Duodenal mucosa (tissue), 2 donors: ENCODE measurements around the gene SPATS2L.
A peak's percentile ranks its signal among the peaks of the same experiment; 100 is the strongest.

Experiments
- H3K27ac ChIP-seq: one replicate; pipeline ENCODE4 v1.7.0; 2013; ENCODE audit warnings: low read depth, low read length
- H3K27me3 ChIP-seq, 2 donors: one replicate each; pipeline ENCODE4 v1.7.0; 2013; ENCODE audit warnings: low read length in 2 of 2, control low read depth in 1 of 2; ENCODE audit not compliant: insufficient read depth in 2 of 2, control insufficient read depth in 1 of 2
- H3K36me3 ChIP-seq, 2 donors: one replicate each; pipeline ENCODE4 v1.7.0; 2013; ENCODE audit warnings: low read length in 2 of 2, control low read depth in 1 of 2; ENCODE audit not compliant: insufficient read depth in 2 of 2, control insufficient read depth in 1 of 2
- H3K4me1 ChIP-seq, 2 donors: one replicate each; pipeline ENCODE4 v1.7.0; 2013; ENCODE audit warnings: low read length in 2 of 2, control low read depth in 1 of 2; ENCODE audit not compliant: insufficient read depth in 2 of 2, control insufficient read depth in 1 of 2
- H3K4me3 ChIP-seq, 2 donors: one replicate each; pipeline ENCODE4 v1.7.0; 2013; ENCODE audit warnings: low read length in 2 of 2, low read depth in 1 of 2
- H3K9ac ChIP-seq, 2 donors: one replicate each; pipeline ENCODE4 v1.7.0; 2013; ENCODE audit warnings: low read length in 2 of 2, low read depth in 1 of 2
- H3K9me3 ChIP-seq, 2 donors: one replicate each; pipeline ENCODE4 v1.7.0; 2013; ENCODE audit warnings: low read length in 2 of 2, control low read depth in 1 of 2; ENCODE audit not compliant: control insufficient read depth in 1 of 2

Gene SPATS2L, protein sequence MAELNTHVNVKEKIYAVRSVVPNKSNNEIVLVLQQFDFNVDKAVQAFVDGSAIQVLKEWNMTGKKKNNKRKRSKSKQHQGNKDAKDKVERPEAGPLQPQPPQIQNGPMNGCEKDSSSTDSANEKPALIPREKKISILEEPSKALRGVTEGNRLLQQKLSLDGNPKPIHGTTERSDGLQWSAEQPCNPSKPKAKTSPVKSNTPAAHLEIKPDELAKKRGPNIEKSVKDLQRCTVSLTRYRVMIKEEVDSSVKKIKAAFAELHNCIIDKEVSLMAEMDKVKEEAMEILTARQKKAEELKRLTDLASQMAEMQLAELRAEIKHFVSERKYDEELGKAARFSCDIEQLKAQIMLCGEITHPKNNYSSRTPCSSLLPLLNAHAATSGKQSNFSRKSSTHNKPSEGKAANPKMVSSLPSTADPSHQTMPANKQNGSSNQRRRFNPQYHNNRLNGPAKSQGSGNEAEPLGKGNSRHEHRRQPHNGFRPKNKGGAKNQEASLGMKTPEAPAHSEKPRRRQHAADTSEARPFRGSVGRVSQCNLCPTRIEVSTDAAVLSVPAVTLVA

DNA sequence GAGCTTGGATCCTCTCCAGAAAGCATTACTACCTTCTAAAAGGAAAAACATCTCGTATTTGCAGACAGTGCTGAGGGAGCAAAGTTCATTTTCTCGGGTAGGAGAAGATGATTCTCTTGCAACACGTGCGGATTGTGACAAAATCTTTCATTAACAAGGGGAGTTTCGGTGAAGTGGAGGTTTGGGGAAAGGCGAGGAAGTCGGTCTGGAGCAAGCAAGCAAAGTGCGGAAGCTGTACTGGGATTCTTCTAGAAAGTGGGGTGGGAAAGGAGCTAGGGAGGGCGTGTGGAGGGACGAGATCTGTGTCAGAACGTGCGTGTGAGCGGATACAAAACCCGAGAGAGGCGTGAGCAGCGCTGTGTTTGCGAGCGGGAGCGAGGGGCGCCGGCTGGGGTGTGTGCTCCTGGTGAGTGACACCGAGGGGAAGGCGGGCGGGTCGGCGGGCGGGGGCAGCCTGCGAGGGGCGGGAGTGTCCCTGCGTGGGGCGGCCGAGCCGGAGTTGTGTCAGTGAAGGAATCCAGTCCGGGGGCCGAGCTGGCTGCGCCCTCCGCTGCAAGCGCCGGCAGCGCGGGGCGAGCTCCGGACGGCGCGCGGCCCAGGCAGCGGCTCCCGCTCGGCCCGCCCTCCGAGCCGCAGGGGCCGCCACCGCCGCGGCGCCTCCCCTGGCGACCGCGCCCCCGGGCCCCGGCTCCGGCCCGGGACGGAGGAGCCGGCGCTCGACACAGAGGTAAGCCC is at the start of gene SPATS2L:
SPATS2L (plus strand) TSS at position 498 of the 735 bp plus-strand sequence. CDS start 82,552 bp downstream, outside the sequence.
- no peaks in the 10 kb centered on the region for H3K9me3 ChIP-seq
- peak within 1 kb of the TSS; percentile 86 for H3K27ac ChIP-seq
- H3K36me3 ChIP-seq: no peaks in the 10 kb centered on the region
- H3K4me3 ChIP-seq: peak within 1 kb of the TSS; percentile 77 to 98
- no peaks in the 10 kb centered on the region for H3K27me3 ChIP-seq
- peaks cover 0 to 19% of the 10 kb centered on the region in 2 donors for H3K4me1 ChIP-seq
- peak within 1 kb of the TSS; percentile 67 to 71 for H3K9ac ChIP-seq

DNA sequence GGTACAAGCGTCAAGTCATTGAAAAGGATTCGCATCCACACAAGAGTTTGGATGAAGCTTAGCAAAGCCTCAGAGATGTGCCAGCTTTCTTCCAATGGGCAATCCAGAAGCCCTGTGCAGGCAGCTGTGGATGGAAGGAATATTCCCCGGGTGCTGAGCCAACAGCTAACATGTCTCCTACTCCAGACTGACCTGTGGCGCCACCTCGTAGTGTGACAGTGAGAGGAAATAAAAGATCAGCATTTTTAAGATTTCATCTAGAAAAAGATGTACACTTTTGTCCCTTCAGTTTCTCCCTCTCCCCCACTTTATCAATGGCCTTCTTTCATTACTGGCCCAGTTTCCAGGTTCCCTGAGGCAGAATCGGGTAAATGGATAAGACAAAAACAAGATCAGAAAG is 48.9 kb upstream of the SPATS2L start:
- no peak overlapping the region for H3K27ac ChIP-seq
- H3K9me3 ChIP-seq: no peaks in the 10 kb centered on the region
- H3K4me3 ChIP-seq: no peak overlapping the region
- H3K9ac ChIP-seq: no peak overlapping the region
- no peaks in the 10 kb centered on the region for H3K4me1 ChIP-seq
- H3K36me3 ChIP-seq: no peaks in the 10 kb centered on the region
- H3K27me3 ChIP-seq: no peaks in the 10 kb centered on the region

DNA sequence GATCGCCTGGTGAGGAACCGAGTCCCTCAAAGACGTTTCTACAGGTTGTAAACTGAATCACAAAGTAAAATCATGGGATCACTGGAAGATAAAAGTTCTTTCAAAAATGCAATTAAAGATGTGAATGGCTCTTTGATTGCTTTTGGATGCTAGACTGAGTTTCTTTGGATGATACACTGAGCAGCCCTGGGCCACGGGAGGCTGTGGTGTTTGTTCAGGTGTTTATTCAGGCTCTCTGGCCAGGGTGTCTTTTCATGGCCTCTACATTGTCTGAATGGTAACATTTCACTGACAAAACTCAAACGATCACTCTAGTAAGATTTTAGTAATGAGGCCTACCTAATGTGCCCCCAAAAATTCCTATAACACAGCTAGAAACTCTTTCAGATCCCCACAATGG is 48.4 kb upstream of the SPATS2L start:
- no peak overlapping the region for H3K4me3 ChIP-seq
- H3K36me3 ChIP-seq: no peaks in the 10 kb centered on the region
- no peaks in the 10 kb centered on the region for H3K27me3 ChIP-seq
- no peak overlapping the region for H3K27ac ChIP-seq
- no peak overlapping the region for H3K9ac ChIP-seq
- H3K9me3 ChIP-seq: no peaks in the 10 kb centered on the region
- H3K4me1 ChIP-seq: no peaks in the 10 kb centered on the region

DNA sequence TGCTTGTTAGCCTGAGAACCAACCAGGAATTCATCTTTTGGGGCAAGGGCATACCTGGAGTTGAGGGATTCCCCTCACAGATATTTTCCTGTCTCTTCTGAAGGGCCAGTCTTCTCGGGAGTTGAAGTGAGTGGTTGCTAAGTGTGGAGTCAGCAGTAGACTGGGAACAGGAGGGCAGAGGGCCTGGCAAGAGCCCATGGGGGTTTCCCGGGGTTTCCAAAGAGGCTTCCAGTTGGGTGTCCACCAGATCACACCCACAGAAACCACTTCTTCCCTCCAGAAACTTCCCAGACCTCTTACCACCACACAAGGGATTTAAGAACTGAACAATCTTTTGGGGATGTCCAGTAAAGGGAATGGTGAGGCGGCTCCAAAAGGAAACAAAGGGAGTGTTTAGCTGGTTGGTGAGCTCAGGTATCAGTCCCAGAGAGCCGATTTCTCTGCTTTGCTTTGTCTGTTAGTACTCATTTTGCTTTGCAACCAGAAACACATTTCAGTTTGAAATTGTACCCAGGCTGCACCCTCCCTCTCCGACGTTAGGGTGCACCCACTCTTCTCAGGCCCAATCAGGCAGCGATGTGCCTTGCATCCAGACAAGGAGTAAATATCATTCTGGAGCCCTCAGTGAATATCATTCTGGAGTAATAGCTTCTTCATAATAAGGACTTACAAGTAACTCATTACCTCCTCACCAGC is 47.5 kb upstream of the SPATS2L start:
- no peaks in the 10 kb centered on the region for H3K9me3 ChIP-seq
- no peaks in the 10 kb centered on the region for H3K4me1 ChIP-seq
- no peak overlapping the region for H3K27ac ChIP-seq
- no peak overlapping the region for H3K4me3 ChIP-seq
- no peak overlapping the region for H3K9ac ChIP-seq
- no peaks in the 10 kb centered on the region for H3K27me3 ChIP-seq
- no peaks in the 10 kb centered on the region for H3K36me3 ChIP-seq

DNA sequence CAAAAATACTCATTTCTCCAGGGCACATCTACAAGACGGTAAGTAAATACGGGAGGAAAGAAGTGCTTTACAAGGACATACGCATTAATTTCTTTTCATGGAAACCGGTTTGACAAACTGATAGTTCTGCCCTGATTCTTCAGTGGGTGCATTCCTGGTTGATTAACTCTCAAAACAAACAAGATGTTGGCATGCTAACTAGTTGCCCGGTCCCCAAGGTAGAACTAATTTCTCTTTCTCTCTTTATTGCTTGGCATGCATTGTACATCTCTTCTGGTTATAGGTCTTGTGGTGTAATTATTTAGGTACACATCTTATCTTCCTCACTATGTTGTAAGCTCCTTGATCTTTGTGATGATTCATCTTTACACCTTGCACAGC is 46.9 kb upstream of the SPATS2L start:
- Histone ChIP-seq H3K36me3 (no peaks in the 10 kb centered on the region), H3K4me3 (no peak overlapping the region), H3K9ac (no peak overlapping the region), H3K27ac (no peak overlapping the region), H3K27me3 (no peaks in the 10 kb centered on the region), H3K9me3 (no peaks in the 10 kb centered on the region), H3K4me1 (no peaks in the 10 kb centered on the region)

DNA sequence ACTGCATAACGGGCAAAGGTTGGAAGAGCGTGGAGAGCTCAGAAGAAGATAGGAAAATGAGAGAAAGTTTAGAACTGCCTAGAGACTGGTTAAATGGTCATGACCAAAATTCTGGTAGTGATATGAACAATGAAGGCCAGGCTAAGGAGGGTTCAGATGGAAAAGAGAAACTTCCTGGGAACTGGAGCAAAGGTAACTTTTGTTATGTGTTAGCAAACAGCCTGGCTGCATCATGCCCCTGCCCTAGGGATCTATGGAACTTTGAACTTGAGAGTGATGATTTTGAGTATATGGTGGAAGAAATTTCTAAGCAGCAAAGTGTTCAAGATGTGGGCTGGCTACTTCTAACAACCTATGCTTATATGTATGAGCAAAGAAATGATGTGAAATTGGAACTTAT is 44.4 kb upstream of the SPATS2L start:
- Histone ChIP-seq H3K27ac (no peak overlapping the region), H3K9me3 (no peaks in the 10 kb centered on the region), H3K9ac (no peak overlapping the region), H3K27me3 (no peaks in the 10 kb centered on the region), H3K4me3 (no peak overlapping the region), H3K4me1 (no peaks in the 10 kb centered on the region), H3K36me3 (no peaks in the 10 kb centered on the region)

DNA sequence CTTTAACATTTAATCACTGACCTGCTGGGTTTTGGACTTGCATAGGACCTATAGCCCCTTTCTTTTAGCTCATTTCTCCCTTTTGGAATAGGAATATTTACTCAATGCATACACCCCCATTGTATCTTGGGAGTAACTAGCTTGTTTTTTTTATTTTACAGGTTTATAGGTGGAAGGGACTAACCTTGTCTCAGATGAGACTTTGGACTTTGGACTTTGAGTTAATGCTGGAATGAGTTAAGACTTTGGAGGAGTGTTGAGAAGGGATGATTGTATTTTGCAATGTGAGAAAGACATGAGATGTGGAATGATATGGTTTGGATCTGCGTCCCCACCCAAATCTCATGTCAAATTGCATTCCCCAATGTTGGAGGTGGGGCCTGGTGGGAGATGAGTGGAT is 43.2 kb upstream of the SPATS2L start:
- H3K4me1 ChIP-seq: no peaks in the 10 kb centered on the region
- H3K9me3 ChIP-seq: no peaks in the 10 kb centered on the region
- no peak overlapping the region for H3K4me3 ChIP-seq
- H3K27me3 ChIP-seq: no peaks in the 10 kb centered on the region
- H3K27ac ChIP-seq: no peak overlapping the region
- H3K36me3 ChIP-seq: no peaks in the 10 kb centered on the region
- H3K9ac ChIP-seq: no peak overlapping the region

DNA sequence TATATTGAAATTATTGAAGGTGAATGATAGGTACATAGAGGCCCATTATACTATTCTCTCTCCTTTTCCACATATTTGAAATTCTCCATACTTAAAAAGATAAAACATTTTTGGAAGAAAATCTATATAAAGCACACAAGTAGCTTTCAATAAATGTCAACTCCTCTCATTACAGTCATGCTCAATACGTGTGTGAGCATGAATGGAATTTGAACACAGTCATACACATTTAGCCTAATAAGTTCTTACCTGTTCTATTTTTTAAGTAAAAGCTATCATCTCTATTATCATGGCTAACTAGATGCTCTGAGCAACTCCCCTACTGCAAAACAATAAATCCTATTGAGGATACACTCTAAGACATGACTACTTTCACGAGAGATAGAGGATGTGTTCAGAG is 41.9 kb upstream of the SPATS2L start:
- Histone ChIP-seq H3K9me3 (no peaks in the 10 kb centered on the region), H3K4me3 (no peak overlapping the region), H3K27ac (no peak overlapping the region), H3K4me1 (no peaks in the 10 kb centered on the region), H3K36me3 (no peaks in the 10 kb centered on the region), H3K9ac (no peak overlapping the region), H3K27me3 (no peaks in the 10 kb centered on the region)

DNA sequence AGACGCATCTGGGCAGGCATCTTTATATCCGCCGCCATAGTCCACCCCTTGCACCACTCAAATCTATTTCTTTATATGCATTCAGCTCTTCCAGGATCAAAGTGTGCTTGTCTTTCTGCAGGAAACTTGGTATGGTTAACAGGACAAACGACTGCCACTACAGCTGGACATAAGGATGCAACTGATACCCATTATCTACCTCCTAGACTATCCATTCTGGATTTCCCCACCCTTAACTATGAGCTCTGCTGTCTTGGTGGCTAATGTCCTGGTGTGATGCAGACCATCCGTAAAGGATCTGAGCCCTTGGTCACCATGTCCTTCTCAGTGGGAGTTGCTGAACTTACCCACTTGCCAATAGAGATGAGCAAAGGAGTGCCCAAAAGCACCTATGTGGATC is 40.1 kb upstream of the SPATS2L start:
- no peaks in the 10 kb centered on the region for H3K9me3 ChIP-seq
- H3K27me3 ChIP-seq: no peaks in the 10 kb centered on the region
- H3K9ac ChIP-seq: no peak overlapping the region
- H3K36me3 ChIP-seq: no peaks in the 10 kb centered on the region
- H3K27ac ChIP-seq: no peak overlapping the region
- no peak overlapping the region for H3K4me3 ChIP-seq
- no peaks in the 10 kb centered on the region for H3K4me1 ChIP-seq

DNA sequence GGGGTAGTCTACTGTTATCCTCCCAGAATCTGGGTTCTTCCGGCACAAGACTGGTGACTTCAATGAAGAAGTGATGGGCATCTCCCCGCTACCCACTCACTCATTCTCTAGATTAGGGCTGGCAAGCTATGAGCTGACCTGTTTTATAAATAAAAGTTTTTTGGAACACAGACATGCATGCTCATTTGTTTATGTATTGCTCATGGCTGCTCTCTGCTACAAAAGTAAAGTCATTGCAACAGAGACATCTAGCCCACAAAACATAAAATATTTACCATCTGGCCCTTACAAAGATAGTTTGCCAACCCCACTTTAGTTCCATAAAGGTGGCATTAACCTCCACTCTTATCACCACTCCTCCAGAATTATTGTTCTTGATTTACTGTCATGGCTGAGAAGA is 39.1 kb upstream of the SPATS2L start:
- Histone ChIP-seq H3K27me3 (no peaks in the 10 kb centered on the region), H3K4me3 (no peak overlapping the region), H3K9ac (no peak overlapping the region), H3K9me3 (no peaks in the 10 kb centered on the region), H3K36me3 (no peaks in the 10 kb centered on the region), H3K27ac (no peak overlapping the region), H3K4me1 (no peaks in the 10 kb centered on the region)
